SH-SY5Y (cell line): Measurements from ENCODE around the gene NDUFA3.

Source experiments
- GATA2 ChIP-seq: IDR thresholded peaks from 2 replicates; pipeline ENCODE4 v1.6.1; 2011; ENCODE audit warnings: mild to moderate bottlenecking, low read depth, low read length
- GATA3 ChIP-seq: IDR thresholded peaks from 2 replicates; pipeline ENCODE4 v1.6.1; 2011; ENCODE audit warnings: low read depth, mild to moderate bottlenecking, low read length, moderate library complexity

The NDUFA3 gene

GRCh38 chr19:54104998-54105715 is 2.5 kb downstream of the NDUFA3 start:
- no peak for TF ChIP-seq GATA3
- no peak for TF ChIP-seq GATA2

- TF ChIP-seq GATA3 (no peak), GATA2 (no peak)
Observed at GRCh38 chr19:54105796-54106195, 3.1 kb downstream of the NDUFA3 start.

GRCh38 chr19:54106716-54107115 is 4.1 kb downstream of the NDUFA3 start:
- TF ChIP-seq GATA3 (no peak), GATA2 (no peak)

GRCh38 chr19:54107876-54108490 is 5.3 kb downstream of the NDUFA3 start:
- TF ChIP-seq GATA2 (no peak), GATA3 (no peak)

- TF ChIP-seq GATA3 (no peak), GATA2 (no peak)
Observed at GRCh38 chr19:54108496-54108895, 5.8 kb downstream of the NDUFA3 start.

GRCh38 chr19:54109651-54110050 is 7.0 kb downstream of the NDUFA3 start:
- no peak for TF ChIP-seq GATA2
- TF ChIP-seq GATA3 = no peak

- no peak for TF ChIP-seq GATA3
- TF ChIP-seq GATA2 = no peak
Observed at GRCh38 chr19:54114340-54115108, 11.9 kb downstream of the NDUFA3 start.

GRCh38 chr19:54115109-54116063 is 12.7 kb downstream of the NDUFA3 start, which contains the start of the genes PRPF31 and TFPT:
PRPF31 (plus strand) TSS chr19:54115754; CDS start chr19:54118279, 2,525 bp downstream.
TFPT (minus strand) TSS chr19:54115657; CDS start chr19:54115269, 388 bp downstream.
- no peak for TF ChIP-seq GATA3
- no peak for TF ChIP-seq GATA2

GRCh38 chr19:54121259-54121658 is 18.6 kb downstream of the NDUFA3 start:
- no peak for TF ChIP-seq GATA2
- no peak for TF ChIP-seq GATA3

GRCh38 chr19:54123682-54124081 is 21.0 kb downstream of the NDUFA3 start:
- TF ChIP-seq GATA2 (no peak), GATA3 (no peak)

GRCh38 chr19:54124393-54124792 is 21.7 kb downstream of the NDUFA3 start:
- TF ChIP-seq GATA2 = no peak
- TF ChIP-seq GATA3 = no peak

GRCh38 chr19:54125713-54126112 is 23.1 kb downstream of the NDUFA3 start:
- no peak for TF ChIP-seq GATA3
- no peak for TF ChIP-seq GATA2

- TF ChIP-seq GATA3 (no peak), GATA2 (no peak)
Observed at GRCh38 chr19:54127688-54128440, 25.2 kb downstream of the NDUFA3 start.

GRCh38 chr19:54128441-54128725 is 25.7 kb downstream of the NDUFA3 start:
- TF ChIP-seq GATA3 = no peak
- no peak for TF ChIP-seq GATA2
